Activated CD8-positive, alpha-beta memory T cell treated with anti-CD3 and anti-CD28 coated beads for 24 hours (primary cell): ENCODE measurements around the gene FAF2.
"Not testable (repeated sequence)": the region's sequence is repeated elsewhere in the genome, so short reads cannot be mapped to it uniquely, and the experiment has no call there.

Experiments used
- DNase-seq: peaks from one replicate; pipeline ENCODE4 v3.0.0-alpha.2; 2020

The FAF2 gene

DNA sequence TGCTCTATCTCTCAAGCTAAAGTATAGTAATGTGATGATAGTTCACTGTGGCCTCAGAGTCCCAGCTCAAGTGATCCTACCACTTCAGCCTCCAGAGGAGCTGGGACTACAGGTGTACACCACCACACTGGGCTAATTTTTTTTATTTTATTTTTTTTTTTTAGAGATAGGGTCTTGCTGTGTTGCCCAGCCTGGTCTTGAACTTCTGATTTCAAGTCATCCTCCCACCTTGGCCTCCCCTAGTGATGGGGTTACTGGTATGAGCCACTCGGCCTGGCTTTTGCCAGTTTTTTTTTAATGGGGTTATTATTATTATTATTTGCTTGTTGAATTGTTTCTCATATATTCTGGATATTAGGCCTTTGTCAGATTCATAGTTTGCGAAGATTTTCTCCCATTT is 13.2 kb downstream of the FAF2 start:
- DNase-seq = no peak

DNA sequence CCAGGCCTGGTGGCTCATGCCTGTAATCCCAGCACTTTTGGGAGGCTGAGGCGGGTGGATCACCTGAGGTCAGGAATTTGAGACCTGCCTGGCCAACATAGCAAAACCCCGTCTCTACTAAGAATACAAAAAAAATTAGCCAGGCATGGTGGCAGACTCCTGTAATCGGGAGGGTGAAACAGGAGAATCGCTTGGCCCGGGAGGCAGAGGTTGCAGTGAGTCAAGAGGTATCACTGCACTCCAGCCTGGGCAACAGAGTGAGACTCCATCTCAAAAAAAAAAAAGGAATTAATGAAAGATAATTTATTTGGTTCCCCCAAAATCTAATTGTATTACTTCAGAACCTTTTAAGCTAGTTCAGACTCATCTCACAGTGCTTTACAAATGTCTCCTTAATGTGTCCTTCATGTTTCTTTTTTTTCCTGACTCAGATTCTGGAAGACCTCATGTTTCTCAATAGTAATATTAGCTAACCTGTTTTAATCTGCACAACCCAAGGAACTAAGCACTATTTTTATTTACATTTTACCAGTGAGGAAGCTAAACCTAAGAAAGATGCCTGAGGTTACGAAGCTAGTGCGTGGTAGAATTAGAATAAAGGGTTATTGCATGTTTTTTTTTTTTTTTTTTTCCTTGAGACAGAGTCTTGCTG is 15.1 kb downstream of the FAF2 start:
- DNase-seq = no peak

DNA sequence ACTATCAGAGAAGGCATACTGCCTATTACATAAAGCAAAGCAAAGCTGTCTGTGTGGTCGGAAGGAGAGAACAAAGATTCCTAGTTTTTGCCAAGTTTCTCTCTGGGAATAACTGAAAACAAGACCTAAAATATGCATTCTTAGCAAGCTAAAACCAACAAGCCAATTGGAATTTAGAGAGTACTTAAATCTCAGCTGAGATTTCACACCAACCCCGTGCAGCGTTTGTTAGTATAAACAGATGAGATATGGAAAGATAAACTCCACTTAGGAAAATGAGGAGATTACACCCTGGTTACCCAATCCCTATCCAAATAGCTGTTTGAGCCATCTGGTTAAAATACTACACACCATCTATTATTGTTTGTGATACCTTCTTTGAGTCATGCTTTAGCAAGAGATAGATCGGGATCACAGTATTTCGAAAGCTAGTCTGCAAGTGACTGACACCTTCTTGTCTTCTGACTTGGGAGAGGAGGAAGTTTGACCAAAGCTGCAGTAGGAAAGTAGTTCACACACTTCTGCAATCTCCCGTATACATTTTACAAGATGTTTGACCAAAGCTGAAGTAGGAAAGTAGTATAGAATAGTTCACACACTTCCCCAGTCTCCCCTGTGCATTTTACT is 18.2 kb downstream of the FAF2 start:
- DNase-seq = no peak

DNA sequence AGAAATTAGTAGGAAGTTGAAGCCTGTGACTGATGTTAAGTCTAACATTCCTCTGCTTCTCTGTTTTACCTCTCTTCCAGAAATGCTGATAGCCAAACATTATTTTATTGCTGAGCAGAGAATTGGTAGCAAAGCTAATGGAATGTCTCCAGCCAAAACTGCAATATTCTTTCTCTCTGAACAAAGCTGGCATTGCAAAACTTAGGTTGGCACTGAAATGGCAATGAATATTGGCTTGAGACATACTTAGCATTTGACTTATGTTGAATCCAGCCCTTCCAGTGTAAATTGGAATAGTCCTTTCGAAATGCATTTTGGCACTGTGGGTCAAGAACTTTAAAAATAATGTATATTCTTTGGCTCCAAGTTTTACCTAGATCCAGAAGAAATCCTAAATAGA is 21.1 kb downstream of the FAF2 start:
- no peak for DNase-seq

DNA sequence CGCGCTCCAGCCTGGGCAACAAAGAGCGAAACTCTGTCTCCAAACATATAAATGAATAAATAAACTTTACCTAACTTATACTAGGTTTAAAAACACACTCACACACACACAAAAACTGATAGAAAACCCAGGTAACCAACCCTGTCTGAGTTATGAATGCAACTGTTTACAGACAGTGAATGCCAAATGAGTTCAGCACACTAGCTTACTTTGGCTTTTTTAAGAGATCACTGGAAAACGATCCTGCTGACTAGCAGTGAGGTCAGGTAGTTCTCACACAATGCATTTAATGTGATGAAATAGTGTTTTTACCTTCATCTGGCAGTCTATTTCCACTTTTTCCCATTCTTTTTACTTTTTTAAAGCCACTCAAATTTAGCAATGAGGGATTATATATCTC is 22.4 kb downstream of the FAF2 start:
- DNase-seq = no peak

DNA sequence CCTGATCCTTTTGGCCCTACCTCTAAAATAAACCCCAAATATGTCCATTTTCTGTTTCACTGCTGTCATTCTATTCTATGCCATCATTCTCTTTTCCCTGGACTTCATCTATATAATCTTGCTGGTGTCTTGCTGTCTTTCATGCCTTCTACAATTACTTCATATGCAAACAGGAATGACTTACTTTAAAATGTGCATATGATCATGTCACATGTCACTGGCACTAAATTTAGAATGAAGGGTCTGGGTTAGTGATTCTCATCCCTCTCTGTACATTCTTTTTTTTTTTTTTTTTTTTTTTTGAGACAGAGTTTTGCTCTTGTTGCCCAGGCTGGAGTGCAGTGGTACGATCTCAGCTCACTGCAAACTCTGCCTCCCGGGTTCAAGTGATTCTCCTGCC is 22.9 kb downstream of the FAF2 start:
- DNase-seq = no peak

DNA sequence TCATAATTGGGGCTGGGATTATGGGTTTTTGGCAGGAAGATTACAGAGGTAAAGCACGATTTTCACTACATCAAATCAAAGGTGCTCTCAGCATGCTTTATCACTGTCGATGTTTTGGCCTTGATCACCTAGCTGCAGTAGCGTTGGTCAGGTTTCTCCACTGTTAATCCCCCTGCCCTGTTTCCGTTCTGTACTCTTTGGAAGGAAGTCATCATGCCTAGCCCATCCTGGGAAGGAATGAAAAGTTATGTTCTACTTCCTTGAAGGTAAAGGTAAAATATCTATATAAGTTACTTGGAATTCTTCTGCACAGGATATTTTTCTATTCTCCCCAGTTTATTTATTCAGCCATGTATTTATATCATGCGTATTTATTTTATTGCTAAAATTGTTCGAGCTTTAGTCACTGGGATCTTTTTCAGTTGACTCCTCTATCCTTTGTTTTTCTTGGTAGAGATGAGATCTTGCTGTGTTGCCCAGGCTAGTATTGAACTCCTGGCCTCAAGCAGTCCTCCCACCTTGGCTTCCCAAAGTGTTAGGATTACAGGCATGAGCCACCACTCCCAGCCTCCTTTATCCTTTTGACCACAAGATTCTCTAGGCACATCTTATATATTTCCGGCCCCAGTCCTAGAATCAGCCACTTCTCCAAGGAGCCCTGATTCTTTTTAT is 25.3 kb downstream of the FAF2 start:
- DNase-seq = no peak

DNA sequence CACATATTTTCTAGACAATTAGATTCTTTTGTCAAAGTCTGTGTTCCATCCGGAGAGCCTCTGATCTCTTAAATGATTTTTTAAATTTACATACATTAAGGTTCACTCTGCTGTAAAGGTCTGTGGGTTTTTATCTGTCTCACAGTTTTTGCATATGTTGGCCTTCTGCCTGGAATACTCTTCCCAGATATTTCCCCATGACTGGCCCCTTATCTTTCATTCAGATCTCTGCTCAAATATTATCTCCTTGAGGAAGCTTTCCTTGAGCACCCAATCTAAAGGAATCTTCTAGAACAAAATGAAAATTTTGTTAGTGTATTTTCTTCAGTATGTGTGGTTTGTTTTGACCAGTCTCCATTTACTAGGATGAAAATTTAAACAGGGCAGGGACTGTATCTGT is 26.3 kb downstream of the FAF2 start:
- no peak for DNase-seq

DNA sequence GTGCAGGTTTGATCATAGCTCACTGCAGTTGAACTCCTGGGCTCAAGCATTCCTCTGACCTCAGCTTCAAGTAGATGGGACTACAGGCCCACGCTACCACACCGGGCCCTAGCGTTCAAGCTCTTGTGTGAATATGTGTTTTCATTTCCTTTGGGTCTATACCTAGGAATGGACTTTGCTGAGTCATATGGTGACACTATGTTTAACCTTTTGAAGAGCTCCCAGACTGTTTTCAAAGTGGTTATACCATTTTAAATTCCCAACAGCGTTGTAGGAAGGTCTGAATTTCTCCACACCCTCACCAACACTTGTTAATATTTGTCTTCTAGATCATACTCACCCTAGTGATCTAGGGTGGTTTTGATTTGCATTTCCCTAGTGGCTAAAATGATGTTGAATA is 33.5 kb downstream of the FAF2 start:
- no peak for DNase-seq

DNA sequence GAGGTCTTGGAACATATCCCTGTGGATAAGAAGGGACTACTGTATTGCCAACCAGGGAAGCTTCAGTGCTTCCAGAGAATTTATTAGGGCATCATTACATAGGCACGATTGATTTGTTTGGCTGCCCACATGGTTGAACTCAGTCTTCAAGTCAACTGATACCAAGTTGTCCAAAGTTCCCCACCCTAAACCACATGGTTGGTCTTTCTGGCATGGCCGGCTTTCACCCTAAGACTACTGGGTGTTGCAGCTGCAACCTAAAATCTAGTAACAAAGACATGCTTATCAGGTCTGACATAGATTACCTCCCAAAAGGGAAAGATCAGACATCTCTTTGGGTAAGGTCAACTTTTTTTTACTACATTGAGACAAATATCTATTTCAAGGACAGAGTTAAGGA is 37.0 kb downstream of the FAF2 start:
- no peak for DNase-seq

DNA sequence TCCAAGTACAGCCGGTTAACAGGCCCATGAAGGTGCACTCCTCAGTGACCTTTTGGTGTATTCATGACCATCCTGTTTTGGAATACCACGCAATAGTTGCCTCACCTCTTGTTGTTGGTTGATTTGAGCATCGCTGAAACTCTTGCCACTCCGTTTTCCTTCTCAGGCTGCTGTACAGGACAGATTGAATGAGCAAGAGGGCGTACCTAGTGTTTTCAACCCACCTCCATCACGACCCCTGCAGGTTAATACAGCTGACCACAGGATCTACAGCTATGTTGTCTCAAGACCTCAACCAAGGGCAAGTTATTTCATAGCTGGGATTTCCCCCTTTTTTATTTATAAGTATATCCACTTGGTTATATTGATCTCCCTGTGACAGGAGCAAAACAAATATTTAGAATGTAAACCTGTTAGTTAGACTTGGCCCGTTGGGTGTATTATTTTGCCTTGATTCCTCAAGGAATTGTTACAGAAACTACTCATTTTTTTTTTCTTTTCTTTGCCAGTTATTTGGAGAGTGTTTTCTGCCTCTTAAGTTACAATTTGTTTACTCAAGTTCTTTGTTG is 38.1 kb downstream of the FAF2 start:
- no peak for DNase-seq

DNA sequence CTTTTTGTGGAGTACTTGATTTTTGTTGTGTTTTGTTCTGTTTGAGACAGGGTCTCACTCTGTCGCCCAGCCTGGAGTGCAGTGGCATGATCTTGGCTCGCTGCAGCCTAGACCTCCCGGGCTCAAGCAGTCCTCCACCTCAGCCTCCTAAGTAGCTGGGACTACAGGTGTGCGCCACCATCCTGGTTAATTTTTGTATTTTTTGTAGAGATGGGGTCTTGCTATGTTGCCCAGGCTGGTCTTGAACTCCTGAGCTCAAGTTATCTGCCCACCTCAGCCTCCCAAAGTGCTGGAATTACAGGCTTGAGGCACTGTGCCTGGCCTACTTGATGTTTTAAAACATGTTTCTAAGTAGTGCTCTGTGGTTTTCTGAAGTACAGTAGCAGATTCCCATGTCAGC is 39.0 kb downstream of the FAF2 start:
- DNase-seq = not testable (repeated sequence)

DNA sequence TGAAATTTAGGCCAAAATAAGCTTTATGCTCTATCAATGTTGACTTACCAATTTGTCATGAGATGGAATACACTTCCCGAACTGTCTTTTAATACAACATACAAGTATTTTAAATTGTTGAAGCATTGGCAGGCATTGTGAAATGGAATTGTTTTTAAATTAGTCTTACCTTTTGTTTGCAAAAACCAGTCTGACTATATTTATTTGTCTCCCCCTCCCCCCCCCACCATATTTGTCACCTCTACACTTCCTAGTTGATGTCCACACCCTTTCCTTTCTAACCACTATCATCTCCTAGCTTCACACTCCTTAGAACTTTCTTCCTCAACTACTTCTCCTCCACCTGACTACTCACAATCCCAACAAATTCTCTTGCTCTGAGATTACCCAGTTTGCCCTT is 40.9 kb downstream of the FAF2 start:
- DNase-seq = no peak

DNA sequence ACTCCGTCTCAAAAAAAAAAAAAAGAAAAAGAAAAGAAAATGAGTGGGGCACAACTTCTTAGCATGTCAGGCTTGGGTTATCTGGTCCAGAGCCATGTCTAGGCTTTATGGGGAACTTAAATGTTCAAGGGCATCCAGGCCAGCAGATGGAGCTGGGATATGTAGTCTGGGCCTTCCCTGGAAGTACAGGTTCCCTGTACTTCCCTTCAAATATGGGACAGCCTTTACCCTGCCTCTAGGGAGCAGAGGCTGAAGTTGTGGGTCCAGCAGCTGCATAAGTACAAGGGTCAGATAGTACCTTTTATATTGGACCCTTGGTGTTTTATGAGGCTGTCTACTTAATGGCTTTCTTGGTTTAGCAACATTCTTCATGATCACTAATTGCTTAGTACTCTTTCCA is 42.1 kb downstream of the FAF2 start:
- no peak for DNase-seq

DNA sequence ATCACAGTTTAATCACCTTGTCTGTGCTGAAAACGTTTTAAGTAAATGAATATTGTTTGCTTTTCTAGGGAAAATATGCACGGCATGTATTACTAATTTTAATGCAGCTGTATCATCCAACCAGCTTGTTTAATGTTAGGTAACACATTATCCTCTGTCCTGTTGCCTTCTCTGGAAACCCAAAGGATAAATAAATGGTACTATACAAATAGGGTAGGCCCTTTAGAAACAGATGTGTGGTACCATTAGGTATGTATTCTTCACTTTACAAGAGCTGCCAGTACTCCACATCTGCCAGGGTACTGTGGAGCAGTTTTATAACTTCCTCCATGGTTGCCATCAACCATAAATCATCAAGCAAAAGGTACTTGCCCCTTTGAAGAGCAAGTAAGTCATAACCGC is 42.9 kb downstream of the FAF2 start:
- no peak for DNase-seq

DNA sequence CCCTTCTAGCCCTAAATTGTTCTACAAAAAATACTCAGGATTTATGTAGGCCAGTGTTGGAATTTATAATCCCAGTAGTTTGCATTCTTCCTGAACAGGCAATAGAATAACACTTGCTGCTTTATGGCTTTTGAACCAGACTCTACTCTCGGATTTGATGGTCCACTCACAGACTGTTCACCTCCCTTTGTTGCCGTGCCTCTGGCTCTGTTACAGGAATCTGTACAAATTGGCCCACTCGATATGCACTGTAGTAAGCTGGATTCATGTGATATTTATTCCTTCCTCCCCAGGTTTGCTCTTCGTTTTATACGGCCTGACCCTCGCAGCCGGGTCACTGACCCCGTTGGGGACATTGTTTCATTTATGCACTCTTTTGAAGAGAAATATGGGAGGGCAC is 43.7 kb downstream of the FAF2 start:
- no peak for DNase-seq

DNA sequence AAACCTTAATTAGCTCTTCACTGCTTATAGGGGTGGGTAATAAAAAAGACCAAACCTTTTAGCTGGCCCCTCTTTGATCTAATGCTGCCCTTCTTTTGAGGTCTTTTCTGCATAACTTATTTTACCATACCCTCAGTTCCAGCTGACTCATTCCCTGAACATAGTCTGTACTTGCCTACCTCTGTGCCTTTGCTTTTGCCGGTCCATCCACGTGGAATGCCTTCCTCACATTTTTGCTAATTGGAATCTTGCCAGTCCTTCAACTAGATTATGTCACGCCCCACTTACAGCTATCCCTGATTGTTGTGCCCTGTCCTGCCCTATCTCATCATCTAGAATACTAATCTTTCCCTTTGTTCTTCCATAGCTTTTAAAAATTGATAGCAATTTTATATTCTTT is 44.2 kb downstream of the FAF2 start:
- no peak for DNase-seq

DNA sequence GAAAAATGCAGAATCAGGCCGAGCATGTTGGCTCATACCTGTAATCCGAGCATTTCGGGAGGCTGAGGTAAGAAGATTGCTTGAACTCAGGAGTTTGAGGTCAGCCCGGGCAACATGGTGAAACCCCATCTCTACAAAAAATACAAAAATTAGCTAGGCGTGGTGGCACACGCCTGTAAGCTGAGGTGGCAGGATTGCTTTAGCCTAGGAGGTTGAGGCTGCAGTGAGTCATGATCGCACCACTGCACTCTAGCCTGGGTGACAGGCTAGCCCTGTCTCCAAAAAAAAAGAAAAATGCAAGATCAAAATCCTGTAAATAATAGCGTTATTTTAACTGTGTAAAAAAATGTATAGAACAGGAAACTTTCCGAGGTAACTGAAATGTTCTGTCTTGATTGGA is 49.7 kb downstream of the FAF2 start:
- no peak for DNase-seq

DNA sequence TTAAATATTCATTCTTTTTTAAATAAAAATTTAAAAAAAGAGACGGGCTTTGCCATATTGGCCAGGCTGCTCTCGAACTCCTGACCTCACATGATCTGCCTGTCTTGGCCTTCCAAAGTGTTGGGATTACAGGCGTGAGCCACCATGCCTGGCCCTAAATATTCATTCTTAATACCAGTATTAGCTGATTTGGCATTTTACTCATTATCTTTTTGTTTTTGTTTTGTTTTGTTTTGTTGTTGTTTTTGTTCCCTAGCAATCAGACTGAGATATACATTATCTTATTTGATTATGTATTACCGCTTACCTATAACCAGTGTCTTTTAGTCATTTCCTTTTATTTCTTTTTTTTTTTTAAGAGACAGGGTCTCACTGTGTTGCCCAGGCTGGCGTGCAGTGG is 51.1 kb downstream of the FAF2 start:
- DNase-seq = no peak

DNA sequence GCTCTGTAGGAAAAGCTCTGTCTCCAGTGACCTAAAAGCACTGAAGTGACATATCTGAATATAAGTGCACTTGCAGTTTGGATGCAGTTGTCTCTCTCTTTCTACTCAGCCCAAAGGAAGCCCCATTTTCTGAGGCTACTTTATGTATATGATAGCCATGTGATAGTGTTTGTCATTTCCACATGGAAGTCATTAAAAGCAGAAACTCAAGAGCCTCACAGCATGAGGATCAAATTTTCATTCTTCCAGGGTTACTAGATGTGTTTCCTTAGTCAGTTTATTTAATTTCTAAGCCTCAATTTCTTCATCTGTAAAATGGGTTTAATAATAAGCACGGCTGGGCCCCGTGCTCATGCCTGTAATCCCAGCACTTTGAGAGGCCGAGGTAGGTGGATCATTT is 52.3 kb downstream of the FAF2 start:
- no peak for DNase-seq

DNA sequence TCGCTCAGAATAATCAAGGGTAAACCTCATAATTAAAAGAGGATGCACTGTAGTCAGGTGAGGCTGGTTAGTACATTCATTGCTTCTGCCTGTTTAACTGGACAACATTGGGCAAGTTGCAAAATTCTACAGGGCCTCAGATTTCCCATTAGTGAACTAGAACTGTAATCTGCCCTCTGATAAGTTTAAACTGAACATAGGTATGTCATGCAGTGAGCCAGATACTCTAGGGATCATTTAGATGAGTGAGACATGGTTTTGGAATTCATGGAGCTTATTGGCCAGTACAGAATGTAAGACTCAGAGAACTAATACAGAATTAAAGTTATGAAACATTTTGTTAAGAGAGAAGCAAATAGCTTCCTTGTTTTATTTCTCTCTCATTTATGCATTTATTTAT is 53.1 kb downstream of the FAF2 start:
- no peak for DNase-seq

DNA sequence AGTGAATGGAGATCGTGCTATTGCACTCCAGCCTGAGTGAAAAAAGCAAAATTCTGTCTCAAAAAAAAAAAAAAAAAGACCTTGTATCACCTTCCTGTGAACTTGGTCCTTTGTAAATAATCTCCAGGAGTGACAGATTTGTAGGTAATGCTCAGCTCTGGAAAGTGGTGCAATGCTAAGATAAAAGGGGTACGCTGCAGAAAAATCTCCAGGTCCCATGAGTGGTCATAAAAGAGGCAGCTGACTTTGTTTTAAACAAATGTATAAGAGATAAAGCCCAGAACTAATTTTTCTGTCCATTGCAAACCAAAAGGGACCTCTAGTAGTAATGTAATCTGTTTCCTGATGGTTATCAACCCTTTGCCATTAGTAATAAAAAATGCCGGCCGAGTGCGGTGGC is 55.3 kb downstream of the FAF2 start:
- DNase-seq = no peak

DNA sequence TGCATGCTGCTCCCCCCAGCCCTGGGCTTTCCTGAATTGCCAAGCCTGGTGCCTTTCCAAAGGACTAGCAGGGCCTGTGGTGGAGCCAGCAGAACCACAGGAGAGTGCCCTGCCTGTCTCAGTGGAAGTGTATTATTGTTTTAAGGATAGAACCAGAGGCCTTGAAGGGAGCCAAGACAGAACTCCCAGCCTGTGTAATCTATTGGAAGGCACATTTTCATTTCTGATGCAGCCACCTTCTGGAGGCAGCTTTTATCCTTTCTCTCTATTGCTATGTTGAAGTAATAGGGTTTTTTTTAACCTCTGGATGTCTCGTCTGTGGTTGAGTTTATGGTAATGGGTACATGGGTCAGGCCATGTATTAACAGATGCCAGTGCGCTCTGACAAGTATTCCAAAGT is 59.7 kb downstream of the FAF2 start:
- DNase-seq = no peak

DNA sequence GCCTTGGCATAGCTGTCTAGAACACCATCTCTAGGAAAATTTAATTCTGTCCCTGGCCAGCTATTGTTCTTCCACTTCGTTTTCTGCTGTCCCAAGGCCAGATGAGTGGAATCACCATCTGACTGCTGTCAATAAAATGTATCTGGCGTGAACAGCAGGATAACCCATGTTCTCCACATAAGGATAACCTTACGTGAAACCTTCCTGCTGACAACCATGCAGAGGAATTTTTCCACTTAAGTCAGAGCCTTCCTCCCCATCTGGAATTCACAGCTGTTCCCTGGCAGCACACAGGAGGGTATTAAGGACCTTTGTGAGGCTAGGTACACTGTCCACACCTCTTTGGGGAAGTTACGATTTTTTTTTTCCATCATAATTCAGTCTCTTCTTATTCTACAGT is 60.4 kb downstream of the FAF2 start:
- DNase-seq = no peak

DNA sequence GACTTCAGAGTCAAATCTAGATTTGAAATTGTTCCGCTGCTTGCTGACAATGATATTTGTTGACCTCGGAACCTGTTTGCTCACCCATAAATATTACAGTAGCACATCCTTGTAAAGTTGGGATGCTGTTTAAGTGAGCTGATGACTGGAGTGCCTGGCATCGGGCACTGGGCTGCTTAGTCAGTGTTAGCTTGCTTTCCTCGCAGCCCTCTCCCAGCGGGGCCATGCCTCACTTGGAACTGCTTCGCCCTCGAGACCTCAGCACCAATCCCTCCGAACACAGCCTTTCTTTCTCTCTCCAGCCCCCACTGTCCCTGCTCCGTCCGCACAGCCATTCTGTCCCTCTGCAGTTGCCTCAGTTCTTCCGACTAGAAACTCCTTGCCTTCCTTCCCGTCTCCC is 65.6 kb downstream of the FAF2 start:
- no peak for DNase-seq
